GM19351 (cell line): ENCODE data around the gene SHLD1.
"Not testable (repeated sequence)": the region's sequence is repeated elsewhere in the genome, so short reads cannot be mapped to it uniquely, and the experiment has no call there.

Source experiments
- ATAC-seq: cut with Tn5 transposase; IDR thresholded peaks from one replicate; pipeline ENCODE4 v1.9.1; 2021; ENCODE audit warnings: mild to moderate bottlenecking, moderate library complexity; ENCODE audit not compliant: unreplicated experiment

Gene SHLD1

GRCh38 chr20:5735845-5736510 is 14.2 kb upstream of the SHLD1 start:
- no peak for ATAC-seq

- no peak for ATAC-seq
Measured at GRCh38 chr20:5737619-5737953, 12.6 kb upstream of the SHLD1 start.

- ATAC-seq, result no peak
Measured at GRCh38 chr20:5737966-5738365, 12.2 kb upstream of the SHLD1 start.

GRCh38 chr20:5740643-5741042 is 9.6 kb upstream of the SHLD1 start:
- not testable (repeated sequence) for ATAC-seq

- no peak for ATAC-seq
Measured at GRCh38 chr20:5741089-5741488, 9.1 kb upstream of the SHLD1 start.

GRCh38 chr20:5742041-5742440 is 8.2 kb upstream of the SHLD1 start:
- no peak for ATAC-seq

- ATAC-seq, result no peak
Measured at GRCh38 chr20:5745416-5746030, 4.7 kb upstream of the SHLD1 start.

- ATAC-seq, result no peak
Measured at GRCh38 chr20:5746064-5746463, 4.1 kb upstream of the SHLD1 start.

GRCh38 chr20:5748246-5748645 is 2.0 kb upstream of the SHLD1 start:
- no peak for ATAC-seq

- ATAC-seq, result not testable (repeated sequence)
Measured at GRCh38 chr20:5749512-5749951, 669 bp upstream of the SHLD1 start.

- no peak for ATAC-seq
Measured at GRCh38 chr20:5751856-5752255, 1.7 kb downstream of the SHLD1 start.

GRCh38 chr20:5753814-5754213 is 3.6 kb downstream of the SHLD1 start:
- no peak for ATAC-seq

GRCh38 chr20:5757949-5758348 is 7.7 kb downstream of the SHLD1 start:
- ATAC-seq, result no peak

GRCh38 chr20:5766085-5766764 is 16.0 kb downstream of the SHLD1 start:
- ATAC-seq, result no peak

- no peak for ATAC-seq
Measured at GRCh38 chr20:5767493-5768098, 17.4 kb downstream of the SHLD1 start.

GRCh38 chr20:5770231-5770986 is 20.2 kb downstream of the SHLD1 start:
- ATAC-seq, result no peak

GRCh38 chr20:5770987-5771318 is 20.8 kb downstream of the SHLD1 start:
- peak; percentile 51 for ATAC-seq

GRCh38 chr20:5772704-5773103 is 22.5 kb downstream of the SHLD1 start:
- no peak for ATAC-seq

- no peak for ATAC-seq
Measured at GRCh38 chr20:5773589-5773988, 23.4 kb downstream of the SHLD1 start.

- no peak for ATAC-seq
Measured at GRCh38 chr20:5776077-5776476, 25.9 kb downstream of the SHLD1 start.
